GM23338 (cell line): ENCODE data around the gene ATG2B. TPM values are rescaled to one million over a fixed set of nuclear protein-coding genes. Genes with fewer than 3 reads are reported as not detected.

Source experiments
- ATAC-seq: fragments of 200-7000 bp; cut with Tn5 transposase; 3 replicates; pipeline ENCODE4 v1.9.1; 2020
- DNase-seq: peaks from one replicate; pipeline ENCODE4 v3.0.0-alpha.2; 2015; ENCODE audit warnings: low spot score
- H2AFZ ChIP-seq: fragments of 200-600 bp; sonication (generic); 2 replicates; pipeline ENCODE4 v1.8.0; 2016; ENCODE audit warnings: antibody characterized with exemption, mild to moderate bottlenecking, moderate library complexity
- H3F3A ChIP-seq: fragments of 200-600 bp; sonication (generic); replicated peaks from 2 replicates; pipeline ENCODE4 v1.8.0; 2017; ENCODE audit warnings: antibody characterized with exemption, mixed run types, low read depth
- H3K27ac ChIP-seq: fragments of 200-600 bp; sonication (generic); 2 replicates; pipeline ENCODE4 v1.6.1; 2016; ENCODE audit warnings: low read depth
- H3K27me3 ChIP-seq: fragments of 200-600 bp; sonication (generic); 2 replicates; pipeline ENCODE4 v1.8.0; 2016; ENCODE audit warnings: mild to moderate bottlenecking, mixed run types, moderate library complexity; ENCODE audit not compliant: insufficient read depth
- H3K36me3 ChIP-seq: fragments of 200-600 bp; sonication (generic); 2 replicates; pipeline ENCODE4 v1.8.0; 2016; ENCODE audit warnings: mild to moderate bottlenecking; ENCODE audit not compliant: insufficient read depth
- H3K4me1 ChIP-seq: fragments of 200-600 bp; sonication (generic); 2 replicates; pipeline ENCODE4 v1.8.0; 2016; ENCODE audit warnings: mild to moderate bottlenecking, moderate library complexity; ENCODE audit not compliant: insufficient read depth
- H3K4me2 ChIP-seq: fragments of 200-600 bp; sonication (generic); 2 replicates; pipeline ENCODE4 v1.7.1; 2017; ENCODE audit warnings: mixed run types
- H3K4me3 ChIP-seq: fragments of 200-600 bp; sonication (generic); 2 replicates; pipeline ENCODE4 v1.6.1; 2016; ENCODE audit warnings: mixed run types
- H3K79me2 ChIP-seq: fragments of 200-600 bp; sonication (generic); replicated peaks from 2 replicates; pipeline ENCODE4 v1.8.0; 2017; ENCODE audit warnings: mild to moderate bottlenecking; ENCODE audit not compliant: insufficient read depth
- H3K9me2 ChIP-seq: fragments of 200-600 bp; sonication (generic); 2 replicates; pipeline ENCODE4 v1.8.0; 2017; ENCODE audit not compliant: insufficient read depth
- H4K20me1 ChIP-seq: fragments of 200-600 bp; sonication (generic); replicated peaks from 2 replicates; pipeline ENCODE4 v1.8.0; 2017; ENCODE audit warnings: mild to moderate bottlenecking; ENCODE audit not compliant: insufficient read depth
- H3K27ac Mint-ChIP-seq: 2 replicates; pipeline ENCODE4 v1.8.0; 2020; ENCODE audit warnings: inconsistent platforms, mild to moderate bottlenecking, moderate library complexity, mixed read lengths
- H3K27me3 Mint-ChIP-seq: 3 replicates; pipeline ENCODE4 v1.8.0; 2022; ENCODE audit warnings: low read depth, mild to moderate bottlenecking, moderate library complexity, mixed read lengths, inconsistent platforms; ENCODE audit not compliant: insufficient read depth, poor library complexity
- H3K36me3 Mint-ChIP-seq: 3 replicates; pipeline ENCODE4 v1.8.0; 2021; ENCODE audit warnings: low read depth, mild to moderate bottlenecking, inconsistent platforms, moderate library complexity, mixed read lengths
- H3K4me1 Mint-ChIP-seq: 3 replicates; pipeline ENCODE4 v1.8.0; 2020; ENCODE audit warnings: mild to moderate bottlenecking, inconsistent platforms, mixed read lengths
- H3K4me3 Mint-ChIP-seq: 3 replicates; pipeline ENCODE4 v1.8.0; 2021; ENCODE audit warnings: moderate library complexity, mild to moderate bottlenecking, inconsistent platforms, mixed read lengths
- H3K9me3 Mint-ChIP-seq: 3 replicates; pipeline ENCODE4 v1.8.0; 2020; ENCODE audit warnings: moderate library complexity, mild to moderate bottlenecking, inconsistent platforms, mixed read lengths
- CTCF ChIP-seq, 2 experiments: fragments of 200-600 bp in 1 of 2; sonication (generic) in 1 of 2; conservative IDR thresholded peaks; 2 replicates each; pipeline versions ENCODE4 v1.5.1 to v1.6.1; 2016 to 2017; ENCODE audit warnings: antibody characterized with exemption in 2 of 2, low read depth in 2 of 2, mild to moderate bottlenecking in 2 of 2, moderate library complexity in 1 of 2
- ETS1 ChIP-seq: IDR thresholded peaks from 2 replicates; pipeline ENCODE4 v1.6.1; 2016; ENCODE audit warnings: antibody characterized with exemption
- EZH2 ChIP-seq: fragments of 200-600 bp; sonication (generic); IDR thresholded peaks from one replicate; pipeline ENCODE4 v1.8.0; 2017; ENCODE audit warnings: antibody characterized with exemption, mild to moderate bottlenecking, low read depth; ENCODE audit not compliant: unreplicated experiment
- EZH2phosphoT487 ChIP-seq: fragments of 200-600 bp; sonication (generic); IDR thresholded peaks from one replicate; pipeline ENCODE4 v1.8.1; 2018; ENCODE audit warnings: antibody characterized with exemption; ENCODE audit not compliant: unreplicated experiment
- JUNB ChIP-seq: IDR thresholded peaks from one replicate; pipeline ENCODE4 v1.6.1; 2016; ENCODE audit warnings: antibody characterized with exemption; ENCODE audit not compliant: unreplicated experiment
- NANOG ChIP-seq: IDR thresholded peaks from 2 replicates; pipeline ENCODE4 v1.6.1; 2016; ENCODE audit warnings: antibody characterized with exemption, borderline replicate concordance
- POLR2AphosphoS5 ChIP-seq: IDR thresholded peaks from 2 replicates; pipeline ENCODE4 v1.6.1; 2016; ENCODE audit warnings: antibody characterized with exemption, low read depth
- REST ChIP-seq: IDR thresholded peaks from one replicate; pipeline ENCODE4 v1.6.1; 2018; ENCODE audit warnings: antibody characterized with exemption; ENCODE audit not compliant: unreplicated experiment
- STAT1 ChIP-seq: IDR thresholded peaks from one replicate; pipeline ENCODE4 v1.6.1; 2016; ENCODE audit warnings: antibody characterized with exemption; ENCODE audit not compliant: unreplicated experiment
- ZNF114 ChIP-seq: fragments of 250-450 bp; sonication (Bioruptor Pico); IDR thresholded peaks from 2 replicates; pipeline ENCODE4 v1.5.0; 2020; ENCODE audit warnings: mild to moderate bottlenecking, moderate library complexity
- ZNF331 ChIP-seq: fragments of 250-450 bp; sonication (Bioruptor Pico); IDR thresholded peaks from 2 replicates; pipeline ENCODE4 v1.5.0; 2020; ENCODE audit warnings: low read depth, mild to moderate bottlenecking, moderate library complexity
- polyA plus RNA-seq: library from polyadenylated mRNA; unstranded; fragments of >200 nt; fragmentation: Nextera tagmentation; extraction: Ambion mirVana; gene quantifications from 2 replicates; pipeline ENCODE4 v1.2.1, GENCODE V29; 2016
- total RNA-seq: library from RNA; depleted of rRNA; stranded (reverse); fragments of >200 nt; shearing (Covaris generic); gene quantifications from 2 replicates; pipeline ENCODE4 v1.2.3, GENCODE V29; 2014

ATG2B gene
- total and polyA plus RNA-seq, 2 experiments from 2014 or later, result 3.8 to 15.4 TPM

GRCh38 chr14:96261053-96261452, 102.1 kb downstream of the ATG2B start:
- Histone ChIP-seq H3K27ac (no peak overlapping the region), H3K4me2 (no peak overlapping the region), H3K36me3 (no peaks in the 10 kb centered on the region), H3K4me1 (no peaks in the 10 kb centered on the region), H3K27me3 (no peaks in the 10 kb centered on the region), H3F3A (no peaks in the 10 kb centered on the region), H3K4me3 (no peak overlapping the region), H4K20me1 (no peaks in the 10 kb centered on the region), H3K79me2 (no peaks in the 10 kb centered on the region), H2AFZ (no peak overlapping the region), H3K9me2 (no peaks in the 10 kb centered on the region)
- Mint-ChIP-seq H3K36me3 (no peaks in the 10 kb centered on the region), H3K4me3 (no peak overlapping the region), H3K9me3 (no peaks in the 10 kb centered on the region; the same call in 1 of the 3 replicates), H3K4me1 (no peaks in the 10 kb centered on the region), H3K27ac (no peak overlapping the region), H3K27me3 (peaks cover 6% of the 10 kb centered on the region)
- TF ChIP-seq CTCF (conservative IDR thresholded peaks at IDR 0.05; ENCODE audit: low read depth in 2 of 2) (no peak), ZNF331 (CRISPR knock-in tag) (no peak), POLR2AphosphoS5 (no peak), NANOG (no peak), ETS1 (no peak), EZH2 (no peak), STAT1 (no peak)
- DNase-seq (no peak), ATAC-seq (no peak)

- no peaks in the 10 kb centered on the region; the same call in 1 of the 3 replicates for H3K9me3 Mint-ChIP-seq
- no peaks in the 10 kb centered on the region for H3K36me3 ChIP-seq
- peaks cover 6% of the 10 kb centered on the region for H3K27me3 Mint-ChIP-seq
- H3K79me2 ChIP-seq, result no peaks in the 10 kb centered on the region
- H3K27ac Mint-ChIP-seq, result no peak overlapping the region
- ATAC-seq (no peak), DNase-seq (no peak)
- H3K9me2 ChIP-seq, result no peaks in the 10 kb centered on the region
- H3K36me3 Mint-ChIP-seq, result no peaks in the 10 kb centered on the region
- H3K4me1 ChIP-seq, result no peaks in the 10 kb centered on the region
- H3K27ac ChIP-seq, result no peak overlapping the region
- no peak overlapping the region for H3K4me3 ChIP-seq
- H2AFZ ChIP-seq, result no peak overlapping the region
- no peaks in the 10 kb centered on the region for H4K20me1 ChIP-seq
- H3F3A ChIP-seq, result no peaks in the 10 kb centered on the region
- no peaks in the 10 kb centered on the region for H3K4me1 Mint-ChIP-seq
- no peak overlapping the region for H3K4me2 ChIP-seq
- no peaks in the 10 kb centered on the region for H3K27me3 ChIP-seq
- no peak overlapping the region for H3K4me3 Mint-ChIP-seq
- TF ChIP-seq NANOG (no peak), EZH2 (no peak), ZNF114 (no peak), EZH2phosphoT487 (no peak), POLR2AphosphoS5 (no peak), REST (no peak), JUNB (no peak)
These were observed 102.8 kb downstream of the ATG2B start for GRCh38 chr14:96260341-96260821.
